Loucy (cell line): Measurements from ENCODE around the gene KCNQ5.

Source experiments
- CTCF ChIP-seq: fragments of 200-600 bp; sonication (generic); conservative IDR thresholded peaks from 2 replicates; pipeline ENCODE4 v1.5.1; 2014; ENCODE audit warnings: mild to moderate bottlenecking, antibody characterized with exemption, low read length
- EZH2phosphoT487 ChIP-seq: fragments of 200-600 bp; IDR thresholded peaks from 2 replicates; pipeline ENCODE4 v1.6.1; 2018; ENCODE audit warnings: antibody characterized with exemption, mild to moderate bottlenecking, moderate library complexity, borderline replicate concordance

- TF ChIP-seq CTCF (no peak), EZH2phosphoT487 (no peak)
Measured at GRCh38 chr6:73236144-73236750, 614.4 kb downstream of the KCNQ5 start.
